ENCODE measurements around the gene PERM1. TPM values are rescaled to one million over a fixed set of nuclear protein-coding genes. Genes with fewer than 3 reads are reported as not detected.

Gene PERM1
- total and polyA plus RNA-seq, 9 of the 15 experiments (the other 6 are each of a cell fraction or from before 2014, with no cell fraction given) = not detected

- TF ChIP-seq STAT6 (CRISPR knock-in tag; IDR thresholded peaks at IDR 0.05) (no peak), HMGN3 (IDR thresholded peaks at IDR 0.05; ENCODE audit: borderline replicate concordance, extremely low read depth, insufficient read length, low read depth, low read length) (no peak), FOXO4 (CRISPR knock-in tag; IDR thresholded peaks at IDR 0.05) (no peak), MTA3 (IDR thresholded peaks at IDR 0.05; ENCODE audit: borderline replicate concordance) (no peak), FOSL1 (tag; conservative IDR thresholded peaks at IDR 0.05) (peak; percentile 60), JUND (IDR thresholded peaks at IDR 0.05; ENCODE audit: borderline replicate concordance, low read depth, low read length) (peak; percentile 16; the same call in 1 of the 2 replicates), JUND (tag; IDR thresholded peaks at IDR 0.05; ENCODE audit: borderline replicate concordance, low read depth, low read length) (no peak), RBM17 (IDR thresholded peaks at IDR 0.05; ENCODE audit: borderline replicate concordance, low read depth, low read length) (no peak), ZNF561 (CRISPR knock-in tag; conservative IDR thresholded peaks at IDR 0.05) (no peak), ZNF184 (CRISPR knock-in tag; IDR thresholded peaks at IDR 0.05) (no peak), CREB3L1 (IDR thresholded peaks at IDR 0.05; ENCODE audit: borderline replicate concordance, low read depth) (peak; percentile 23; the same call in 1 of the 2 replicates), RUNX1 (IDR thresholded peaks at IDR 0.05; ENCODE audit: low read depth) (no peak), RHOXF2B (CRISPR knock-in tag; conservative IDR thresholded peaks at IDR 0.05) (no peak), E2F6 (IDR thresholded peaks at IDR 0.05; ENCODE audit: borderline replicate concordance in 1 of 2, extremely low read depth in 1 of 2, insufficient read depth in 1 of 2, insufficient read length in 1 of 2, low read depth in 1 of 2, low read length in 1 of 2, poor library complexity in 1 of 2, severe bottlenecking in 1 of 2) (peak in 1 of 2 experiments; percentile 5), ZNF57 (CRISPR knock-in tag; IDR thresholded peaks at IDR 0.05) (peak; percentile 68; the same call in 1 of the 2 replicates), VEZF1 (CRISPR knock-in tag; IDR thresholded peaks at IDR 0.05) (peak; percentile 76), ZNF431 (CRISPR knock-in tag; IDR thresholded peaks at IDR 0.05) (peak; percentile 36; the same call in 1 of the 2 replicates), SMAD4 (CRISPR knock-in tag; conservative IDR thresholded peaks at IDR 0.05) (0 out of 2 replicates have a peak, but pooled peaks have one; percentile 45), CCNT2 (IDR thresholded peaks at IDR 0.05; ENCODE audit: borderline replicate concordance, extremely low read depth, insufficient read length, low read depth, low read length) (peak; percentile 27)
Observed at GRCh38 chr1:966135-966703, 15.7 kb downstream of the PERM1 start, which contains the start of gene PLEKHN1 (continued).

All from K562 (cell line).